GM06990 (cell line): ENCODE results near the gene P2RX2.

ENCODE experiments used
- DNase-seq: peaks from one replicate; pipeline ENCODE4 v3.0.0-alpha.2; 2011; ENCODE audit not compliant: insufficient read length; ENCODE audit errors: extremely low read depth
- H3K27me3 ChIP-seq: replicated peaks from 2 replicates; pipeline ENCODE4 v1.6.0; 2011; ENCODE audit warnings: low read length; ENCODE audit not compliant: control insufficient read depth, insufficient read depth
- H3K36me3 ChIP-seq: 2 replicates; pipeline ENCODE4 v1.5.1; 2011; ENCODE audit warnings: low read length; ENCODE audit not compliant: control insufficient read depth, insufficient read depth
- H3K4me3 ChIP-seq: replicated peaks from 2 replicates; pipeline ENCODE4 v1.5.1; 2011; ENCODE audit warnings: low read depth, mild to moderate bottlenecking, control low read depth, low read length
- CTCF ChIP-seq: IDR thresholded peaks from 2 replicates; pipeline ENCODE4 v1.5.1; 2011; ENCODE audit warnings: low read length, control low read depth, mild to moderate bottlenecking, inconsistent platforms; ENCODE audit not compliant: insufficient read depth, poor library complexity, severe bottlenecking

Gene P2RX2

GRCh38 chr12:132624186-132624855, 5.7 kb downstream of the P2RX2 start:
- no peak for DNase-seq
- no peak for TF ChIP-seq CTCF
- H3K4me3 ChIP-seq = no peak overlapping the region
- peaks cover 13% of the 10 kb centered on the region for H3K36me3 ChIP-seq
- H3K27me3 ChIP-seq = no peaks in the 10 kb centered on the region

DNA sequence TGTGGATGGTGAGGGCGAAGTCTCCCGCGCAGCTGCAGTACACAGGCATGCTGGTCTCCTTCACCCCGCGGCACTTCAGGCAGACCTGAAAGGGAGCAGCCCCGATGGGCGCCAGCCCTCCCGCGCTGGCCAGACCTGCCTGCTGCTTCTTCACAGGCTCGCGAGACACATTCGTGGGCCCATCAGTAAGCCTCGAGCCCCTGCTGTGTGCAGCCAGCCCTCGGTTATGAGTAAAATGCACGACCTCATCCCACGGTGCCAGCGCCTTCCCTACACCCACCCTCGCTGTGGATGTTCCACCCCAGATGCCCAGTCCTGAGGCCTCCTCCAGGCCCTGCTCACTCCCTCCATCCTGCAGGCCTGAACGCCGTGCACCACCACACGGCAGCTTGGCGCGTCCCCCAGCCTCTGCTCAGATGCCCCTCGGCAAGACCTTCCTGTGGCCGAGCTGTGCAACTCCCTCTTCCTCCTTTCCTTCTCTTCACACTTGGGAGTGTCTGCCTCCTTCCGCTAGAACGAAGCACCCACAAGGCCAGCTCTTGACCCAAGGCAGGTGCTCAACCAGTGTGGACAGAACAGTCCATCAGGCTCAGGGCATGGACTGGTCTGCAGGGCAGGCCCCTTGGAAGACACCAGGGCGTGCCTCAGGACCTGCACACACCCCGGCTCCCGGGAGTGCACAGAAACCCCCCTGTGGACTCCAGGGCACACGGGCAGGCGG, 6.5 kb downstream of the P2RX2 start:
- Histone ChIP-seq H3K4me3 (no peak overlapping the region), H3K27me3 (no peaks in the 10 kb centered on the region), H3K36me3 (peaks cover 15% of the 10 kb centered on the region)
- DNase-seq = no peak
- no peak for TF ChIP-seq CTCF

DNA sequence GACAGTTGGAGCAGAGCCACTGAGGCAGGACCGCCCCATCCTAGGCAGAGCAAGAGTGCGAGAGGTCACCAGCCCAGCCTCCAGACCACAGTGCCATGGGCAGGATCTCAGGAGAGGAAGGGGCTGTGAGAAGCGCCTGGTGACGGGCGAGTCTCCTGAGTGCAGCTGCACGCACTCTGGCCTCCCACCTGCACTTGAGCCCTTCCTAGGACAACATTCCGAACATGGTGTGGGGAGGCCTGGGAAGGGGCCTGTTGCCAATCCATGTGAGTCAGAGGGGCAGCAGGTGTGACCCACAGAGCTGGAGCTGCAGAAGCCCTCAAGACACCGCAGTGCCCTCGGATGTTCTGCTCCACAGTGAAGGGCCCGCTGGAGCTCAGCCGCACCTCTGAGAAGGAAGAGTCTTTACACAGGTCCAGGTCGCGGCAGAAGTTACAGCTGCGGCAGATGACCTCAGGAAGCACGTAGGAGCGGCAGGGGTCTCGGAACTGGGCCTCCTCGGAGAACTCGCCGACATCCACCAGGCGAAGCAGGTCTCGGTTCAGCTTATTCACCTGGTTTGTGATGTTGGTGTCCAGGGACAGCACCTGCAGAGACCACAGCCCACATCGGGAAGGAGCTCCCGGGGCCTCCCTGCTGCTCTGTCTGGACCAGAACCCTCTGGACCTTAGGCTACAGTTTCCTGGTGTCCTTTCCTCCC, 7.3 kb downstream of the P2RX2 start:
- Histone ChIP-seq H3K36me3 (peaks cover 17% of the 10 kb centered on the region), H3K4me3 (no peak overlapping the region), H3K27me3 (no peaks in the 10 kb centered on the region)
- no peak for TF ChIP-seq CTCF
- DNase-seq = no peak

- H3K4me3 ChIP-seq = no peak overlapping the region
- no peak for TF ChIP-seq CTCF
- DNase-seq = no peak
- no peaks in the 10 kb centered on the region for H3K27me3 ChIP-seq
- peaks cover 30% of the 10 kb centered on the region for H3K36me3 ChIP-seq
These were observed 10.8 kb downstream of the P2RX2 start for GRCh38 chr12:132629330-132629729.

DNA sequence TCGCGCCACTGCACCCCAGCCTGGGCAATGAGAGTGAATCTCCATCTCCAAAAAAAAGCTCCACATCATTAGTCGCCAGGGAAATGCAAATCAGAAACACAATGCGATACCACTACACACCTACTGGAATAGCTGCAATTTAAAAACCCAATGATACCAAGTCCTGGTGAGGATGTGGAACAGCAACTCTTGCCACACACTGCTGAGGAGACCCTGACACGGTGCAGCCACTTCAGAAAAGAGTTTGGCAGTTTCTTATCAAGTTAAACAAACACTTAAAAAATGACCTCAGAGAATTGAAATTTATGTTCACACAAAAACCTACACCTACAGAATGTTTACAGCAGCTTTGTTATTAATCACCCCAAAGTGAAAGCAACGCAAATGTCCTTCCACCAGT, 12.1 kb downstream of the P2RX2 start:
- Histone ChIP-seq H3K4me3 (no peak overlapping the region), H3K27me3 (no peaks in the 10 kb centered on the region), H3K36me3 (peaks cover 30% of the 10 kb centered on the region)
- no peak for DNase-seq
- TF ChIP-seq CTCF = no peak
